ENCODE data around the gene HPS1.

The HPS1 gene

DNA sequence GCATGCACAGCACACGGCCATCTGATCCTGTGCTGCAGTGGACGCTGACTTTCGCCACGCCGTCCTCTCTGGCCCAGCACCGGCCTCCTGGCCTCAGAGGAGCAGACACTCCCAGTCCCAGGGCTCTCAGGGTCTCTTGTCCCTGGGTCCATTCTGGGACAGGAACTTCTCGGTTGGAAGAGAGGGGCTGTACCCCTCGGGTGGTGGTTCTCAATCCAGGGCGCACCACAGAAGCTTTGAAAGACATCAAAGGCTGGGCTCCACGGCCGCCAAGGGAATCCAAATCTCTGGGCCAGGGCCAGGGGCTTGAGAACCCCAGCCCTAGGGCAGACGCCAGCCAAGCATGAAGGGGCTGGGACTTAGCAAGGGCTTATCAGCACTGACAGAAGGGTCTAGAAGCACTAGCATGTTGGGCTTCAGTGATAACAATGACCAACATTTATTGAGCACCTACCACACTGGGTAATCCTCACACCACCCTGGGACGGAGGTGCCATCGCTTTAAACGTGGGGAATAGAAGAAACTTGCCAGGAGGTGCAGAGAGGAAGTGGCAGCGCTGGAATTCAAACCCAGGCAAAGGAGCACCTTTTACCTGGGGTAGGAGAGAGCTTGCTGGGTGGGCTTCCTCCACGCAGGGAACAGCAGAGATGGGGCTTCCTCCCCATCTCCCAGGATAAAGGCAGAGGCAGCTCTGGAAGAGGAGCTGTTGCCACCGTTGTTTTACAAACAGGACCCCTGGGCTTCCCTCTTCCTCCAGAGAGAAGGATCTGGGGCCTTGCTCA, 29.9 kb downstream of the HPS1 start:
- H3K27ac ChIP-seq (ENCODE audit: low read depth, low read length): no peak overlapping the region
- H3K4me3 ChIP-seq (ENCODE audit: low read depth in 1 of 5, low read length in 5 of 5): no peak overlapping the region
- H3K36me3 ChIP-seq (ENCODE audit: control insufficient read depth in 5 of 5, insufficient read depth in 5 of 5, low read length in 5 of 5): peaks cover 6 to 55% (median 45%) of the 10 kb centered on the region in 5 donors

GRCh38 chr10:98415731-98416119, 31.0 kb downstream of the HPS1 start:
- Histone ChIP-seq H3K9ac (ENCODE audit: low read length in 5 of 5) (no peak overlapping the region), H3K27me3 (ENCODE audit: control insufficient read depth in 5 of 5, insufficient read depth in 4 of 5, low read length in 5 of 5) (no peaks in the 10 kb centered on the region), H3K27ac (ENCODE audit: low read depth, low read length) (peak overlapping the region; percentile 69), H3K4me3 (ENCODE audit: low read depth in 1 of 5, low read length in 5 of 5) (no peak overlapping the region), H3K9me3 (ENCODE audit: control insufficient read depth in 5 of 5, low read length in 5 of 5) (no peaks in the 10 kb centered on the region), H3K36me3 (ENCODE audit: control insufficient read depth in 5 of 5, insufficient read depth in 5 of 5, low read length in 5 of 5) (peaks cover 0 to 50% (median 44%) of the 10 kb centered on the region in 5 donors), H3K4me1 (ENCODE audit: control insufficient read depth in 5 of 5, insufficient read depth in 5 of 5, low read length in 5 of 5) (peaks cover 6 to 41% (median 30%) of the 10 kb centered on the region in 5 donors)

More for the DNA sequence above, 29.9 kb downstream of the HPS1 start:
- no peaks in the 10 kb centered on the region for H3K9me3 ChIP-seq (ENCODE audit: control insufficient read depth in 5 of 5, low read length in 5 of 5)
- no peaks in the 10 kb centered on the region for H3K27me3 ChIP-seq (ENCODE audit: control insufficient read depth in 5 of 5, insufficient read depth in 4 of 5, low read length in 5 of 5)
- H3K4me1 ChIP-seq (ENCODE audit: control insufficient read depth in 5 of 5, insufficient read depth in 5 of 5, low read length in 5 of 5): peaks cover 5 to 37% (median 27%) of the 10 kb centered on the region in 5 donors
- H3K9ac ChIP-seq (ENCODE audit: low read length in 5 of 5): no peak overlapping the region

- Histone ChIP-seq H3K4me3 (ENCODE audit: low read depth in 1 of 5, low read length in 5 of 5) (peak within 1 kb of the TSS; percentile 65 to 91 (median 85)), H3K27me3 (ENCODE audit: control insufficient read depth in 5 of 5, insufficient read depth in 4 of 5, low read length in 5 of 5) (no peaks in the 10 kb centered on the region), H3K27ac (ENCODE audit: low read depth, low read length) (peak within 1 kb of the TSS; percentile 69), H3K9me3 (ENCODE audit: control insufficient read depth in 5 of 5, low read length in 5 of 5) (no peaks in the 10 kb centered on the region), H3K9ac (ENCODE audit: low read length in 5 of 5) (peak within 1 kb of the TSS; percentile 54 to 87 (median 70)), H3K36me3 (ENCODE audit: control insufficient read depth in 5 of 5, insufficient read depth in 5 of 5, low read length in 5 of 5) (peaks cover 0 to 50% (median 47%) of the 10 kb centered on the region in 5 donors), H3K4me1 (ENCODE audit: control insufficient read depth in 5 of 5, insufficient read depth in 5 of 5, low read length in 5 of 5) (peaks cover 6 to 41% (median 30%) of the 10 kb centered on the region in 5 donors)
Observed at GRCh38 chr10:98414932-98415730, 31.6 kb downstream of the HPS1 start, which contains the start of gene PYROXD2. TSS of gene PYROXD2 (minus strand) at chr10:98415182. CDS start at chr10:98415135, 47 bp downstream.

GRCh38 chr10:98414578-98414931, 32.2 kb downstream of the HPS1 start:
- Histone ChIP-seq H3K36me3 (ENCODE audit: control insufficient read depth in 5 of 5, insufficient read depth in 5 of 5, low read length in 5 of 5) (peaks cover 0 to 44% (median 41%) of the 10 kb centered on the region in 5 donors), H3K4me3 (ENCODE audit: low read depth in 1 of 5, low read length in 5 of 5) (peak overlapping the region; percentile 65 to 91 (median 85)), H3K9ac (ENCODE audit: low read length in 5 of 5) (peak overlapping the region; percentile 54 to 87 (median 70)), H3K27ac (ENCODE audit: low read depth, low read length) (peak overlapping the region; percentile 69), H3K4me1 (ENCODE audit: control insufficient read depth in 5 of 5, insufficient read depth in 5 of 5, low read length in 5 of 5) (peaks cover 4 to 41% (median 30%) of the 10 kb centered on the region in 5 donors), H3K9me3 (ENCODE audit: control insufficient read depth in 5 of 5, low read length in 5 of 5) (no peaks in the 10 kb centered on the region), H3K27me3 (ENCODE audit: control insufficient read depth in 5 of 5, insufficient read depth in 4 of 5, low read length in 5 of 5) (no peaks in the 10 kb centered on the region)

DNA sequence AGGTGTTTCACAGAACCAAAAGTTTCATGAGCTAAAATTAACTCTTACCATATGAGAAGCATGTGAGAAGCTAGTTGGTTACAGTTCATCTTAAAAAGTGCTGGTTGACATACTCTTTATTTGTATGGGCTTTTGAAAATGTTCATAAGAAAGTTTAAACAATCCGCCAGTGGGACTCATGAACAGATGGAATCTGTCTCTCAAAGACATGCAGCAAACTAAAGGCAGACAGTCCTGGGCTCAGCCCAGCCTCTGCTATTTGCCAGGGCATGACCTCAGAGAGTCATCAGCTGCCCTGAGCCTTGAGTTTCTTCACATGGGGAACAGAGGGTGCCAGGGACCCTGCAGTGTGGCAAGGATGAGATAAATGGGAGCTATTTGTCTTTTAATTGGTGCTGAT, 35.0 kb downstream of the HPS1 start:
- peaks cover 4 to 46% (median 33%) of the 10 kb centered on the region in 5 donors for H3K4me1 ChIP-seq (ENCODE audit: control insufficient read depth in 5 of 5, insufficient read depth in 5 of 5, low read length in 5 of 5)
- no peak overlapping the region for H3K27ac ChIP-seq (ENCODE audit: low read depth, low read length)
- H3K27me3 ChIP-seq (ENCODE audit: control insufficient read depth in 5 of 5, insufficient read depth in 4 of 5, low read length in 5 of 5): no peaks in the 10 kb centered on the region
- no peaks in the 10 kb centered on the region for H3K9me3 ChIP-seq (ENCODE audit: control insufficient read depth in 5 of 5, low read length in 5 of 5)
- peaks cover 0 to 16% (median 14%) of the 10 kb centered on the region in 5 donors for H3K36me3 ChIP-seq (ENCODE audit: control insufficient read depth in 5 of 5, insufficient read depth in 5 of 5, low read length in 5 of 5)
- H3K9ac ChIP-seq (ENCODE audit: low read length in 5 of 5): peak overlapping the region in 1 of 5 donors; percentile 7
- no peak overlapping the region for H3K4me3 ChIP-seq (ENCODE audit: low read depth in 1 of 5, low read length in 5 of 5)

- H3K9me3 ChIP-seq (ENCODE audit: control insufficient read depth in 5 of 5, low read length in 5 of 5): no peaks in the 10 kb centered on the region
- peaks cover 4 to 48% (median 35%) of the 10 kb centered on the region in 5 donors for H3K4me1 ChIP-seq (ENCODE audit: control insufficient read depth in 5 of 5, insufficient read depth in 5 of 5, low read length in 5 of 5)
- H3K27ac ChIP-seq (ENCODE audit: low read depth, low read length): no peak overlapping the region
- H3K36me3 ChIP-seq (ENCODE audit: control insufficient read depth in 5 of 5, insufficient read depth in 5 of 5, low read length in 5 of 5): peaks cover 0 to 10% (median 8%) of the 10 kb centered on the region in 5 donors
- no peak overlapping the region for H3K4me3 ChIP-seq (ENCODE audit: low read depth in 1 of 5, low read length in 5 of 5)
- H3K9ac ChIP-seq (ENCODE audit: low read length in 5 of 5): no peak overlapping the region
- H3K27me3 ChIP-seq (ENCODE audit: control insufficient read depth in 5 of 5, insufficient read depth in 4 of 5, low read length in 5 of 5): no peaks in the 10 kb centered on the region
Observed at GRCh38 chr10:98411166-98411565, 35.6 kb downstream of the HPS1 start.

GRCh38 chr10:98410759-98411158, 36.0 kb downstream of the HPS1 start:
- no peaks in the 10 kb centered on the region for H3K9me3 ChIP-seq (ENCODE audit: control insufficient read depth in 5 of 5, low read length in 5 of 5)
- no peak overlapping the region for H3K4me3 ChIP-seq (ENCODE audit: low read depth in 1 of 5, low read length in 5 of 5)
- peaks cover 2 to 46% (median 32%) of the 10 kb centered on the region in 5 donors for H3K4me1 ChIP-seq (ENCODE audit: control insufficient read depth in 5 of 5, insufficient read depth in 5 of 5, low read length in 5 of 5)
- H3K9ac ChIP-seq (ENCODE audit: low read length in 5 of 5): no peak overlapping the region
- H3K27ac ChIP-seq (ENCODE audit: low read depth, low read length): no peak overlapping the region
- H3K27me3 ChIP-seq (ENCODE audit: control insufficient read depth in 5 of 5, insufficient read depth in 4 of 5, low read length in 5 of 5): no peaks in the 10 kb centered on the region
- peaks cover 0 to 10% (median 8%) of the 10 kb centered on the region in 5 donors for H3K36me3 ChIP-seq (ENCODE audit: control insufficient read depth in 5 of 5, insufficient read depth in 5 of 5, low read length in 5 of 5)

DNA sequence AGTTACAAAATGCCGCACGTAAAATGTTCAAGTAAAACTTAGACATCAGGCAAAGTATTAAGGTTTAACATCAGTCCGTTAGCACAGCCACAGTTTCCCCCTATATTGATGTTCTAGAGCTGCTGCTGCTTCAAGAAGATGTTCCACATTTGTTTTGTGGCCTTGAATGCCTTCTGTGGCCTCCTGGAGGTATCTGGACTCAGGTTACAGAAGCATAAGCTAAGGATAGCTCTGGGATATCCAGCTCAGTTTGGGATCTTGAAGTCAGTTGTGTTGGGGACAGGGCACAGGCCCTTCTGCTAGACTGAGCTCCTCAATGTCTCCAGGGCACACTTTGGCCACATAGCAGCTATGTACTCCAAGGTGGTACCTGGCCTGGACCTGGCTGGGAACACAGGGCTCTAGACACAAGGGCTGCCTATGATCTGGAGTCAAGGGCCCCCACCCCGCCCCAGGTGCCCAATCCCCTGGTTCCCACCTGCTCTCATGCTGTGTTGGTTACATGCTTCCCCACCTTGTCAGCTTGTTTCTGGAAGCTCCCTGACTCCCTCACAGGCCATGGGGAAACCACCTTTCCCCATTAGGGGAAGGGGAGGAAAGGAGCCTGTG, 36.5 kb downstream of the HPS1 start:
- H3K9ac ChIP-seq (ENCODE audit: low read length in 5 of 5): no peak overlapping the region

GRCh38 chr10:98408799-98409198, 37.9 kb downstream of the HPS1 start:
- Histone ChIP-seq H3K9me3 (ENCODE audit: control insufficient read depth in 5 of 5, low read length in 5 of 5) (no peaks in the 10 kb centered on the region), H3K9ac (ENCODE audit: low read length in 5 of 5) (no peak overlapping the region), H3K36me3 (ENCODE audit: control insufficient read depth in 5 of 5, insufficient read depth in 5 of 5, low read length in 5 of 5) (peaks cover 0 to 15% (median 8%) of the 10 kb centered on the region in 5 donors), H3K4me3 (ENCODE audit: low read depth in 1 of 5, low read length in 5 of 5) (no peak overlapping the region), H3K27me3 (ENCODE audit: control insufficient read depth in 5 of 5, insufficient read depth in 4 of 5, low read length in 5 of 5) (no peaks in the 10 kb centered on the region), H3K4me1 (ENCODE audit: control insufficient read depth in 5 of 5, insufficient read depth in 5 of 5, low read length in 5 of 5) (peaks cover 2 to 42% (median 28%) of the 10 kb centered on the region in 5 donors), H3K27ac (ENCODE audit: low read depth, low read length) (no peak overlapping the region)

More for the DNA sequence above, 36.5 kb downstream of the HPS1 start:
- Histone ChIP-seq H3K36me3 (ENCODE audit: control insufficient read depth in 5 of 5, insufficient read depth in 5 of 5, low read length in 5 of 5) (peaks cover 0 to 14% (median 8%) of the 10 kb centered on the region in 5 donors), H3K4me1 (ENCODE audit: control insufficient read depth in 5 of 5, insufficient read depth in 5 of 5, low read length in 5 of 5) (peaks cover 2 to 42% (median 28%) of the 10 kb centered on the region in 5 donors), H3K9me3 (ENCODE audit: control insufficient read depth in 5 of 5, low read length in 5 of 5) (no peaks in the 10 kb centered on the region), H3K4me3 (ENCODE audit: low read depth in 1 of 5, low read length in 5 of 5) (no peak overlapping the region), H3K27me3 (ENCODE audit: control insufficient read depth in 5 of 5, insufficient read depth in 4 of 5, low read length in 5 of 5) (no peaks in the 10 kb centered on the region), H3K27ac (ENCODE audit: low read depth, low read length) (no peak overlapping the region)
